Activated T-helper 17 cell treated with anti-CD3 and anti-CD28 coated beads, Interleukin-2, amount 50 U/mL, for 72 hours (primary cell): ENCODE results near the gene CACNA1H. TPM values are rescaled to one million over a fixed set of nuclear protein-coding genes. Genes with fewer than 3 reads are reported as not detected.

ENCODE experiments used
- ATAC-seq: fragments of 150-1000 bp; cut with Tn5 transposase; replicated peaks from 2 replicates; pipeline ENCODE4 v1.10.0; 2021; ENCODE audit warnings: mild to moderate bottlenecking, moderate library complexity
- H3K27ac Mint-ChIP-seq: one replicate; pipeline ENCODE4 v1.8.0; 2022; ENCODE audit warnings: mixed read lengths
- H3K27me3 Mint-ChIP-seq: one replicate; pipeline ENCODE4 v1.8.0; 2022; ENCODE audit warnings: mixed read lengths
- H3K36me3 Mint-ChIP-seq: one replicate; pipeline ENCODE4 v1.8.0; 2022; ENCODE audit warnings: low read depth, mild to moderate bottlenecking, mixed read lengths
- H3K4me1 Mint-ChIP-seq: one replicate; pipeline ENCODE4 v1.8.0; 2022; ENCODE audit warnings: mixed read lengths
- H3K4me3 Mint-ChIP-seq: one replicate; pipeline ENCODE4 v1.8.0; 2022; ENCODE audit warnings: mild to moderate bottlenecking, mixed read lengths
- H3K9me3 Mint-ChIP-seq: one replicate; pipeline ENCODE4 v1.8.0; 2022; ENCODE audit warnings: mixed read lengths
- total RNA-seq, 2 donors: library from RNA; stranded (reverse); gene quantifications; one replicate each; pipeline ENCODE4 v1.2.3, GENCODE V29; 2022

CACNA1H gene
- total RNA-seq, 2 donors from 2014 or later, result 1.4 to 1.9 TPM

- Mint-ChIP-seq H3K36me3 (no peaks in the 10 kb centered on the region), H3K27me3 (no peaks in the 10 kb centered on the region), H3K4me1 (no peaks in the 10 kb centered on the region), H3K9me3 (no peaks in the 10 kb centered on the region), H3K27ac (no peak overlapping the region), H3K4me3 (no peak overlapping the region)
- ATAC-seq, result no peak
These were observed 24.8 kb upstream of the CACNA1H start for GRCh38 chr16:1127971-1128715.

GRCh38 chr16:1129106-1129960, 23.6 kb upstream of the CACNA1H start:
- H3K27me3 Mint-ChIP-seq, result no peaks in the 10 kb centered on the region
- H3K9me3 Mint-ChIP-seq, result no peaks in the 10 kb centered on the region

DNA sequence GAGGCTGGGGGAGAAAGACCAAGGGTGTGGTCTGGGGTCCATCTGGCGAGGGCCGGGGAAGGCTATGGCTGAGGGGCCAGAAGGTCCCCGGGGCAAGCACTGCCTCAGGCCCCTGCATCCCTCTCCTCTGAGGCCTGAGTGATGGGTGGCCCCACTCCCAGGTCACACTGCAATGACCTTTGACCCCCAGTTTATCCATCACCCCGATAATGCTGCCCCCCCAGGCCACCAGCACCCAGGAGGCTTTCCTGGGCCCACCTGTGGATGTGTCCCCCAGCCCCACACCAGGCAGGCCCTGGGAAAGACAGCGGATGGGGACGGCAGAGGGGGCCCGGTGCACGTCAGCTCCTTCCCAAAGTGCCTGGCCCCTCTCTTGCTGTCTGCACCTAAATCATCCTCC, 22.5 kb upstream of the CACNA1H start:
- Mint-ChIP-seq H3K4me1 (no peaks in the 10 kb centered on the region), H3K4me3 (no peak overlapping the region), H3K36me3 (no peaks in the 10 kb centered on the region), H3K27ac (no peak overlapping the region), H3K27me3 (no peaks in the 10 kb centered on the region), H3K9me3 (no peaks in the 10 kb centered on the region)
- no peak for ATAC-seq

More at GRCh38 chr16:1129106-1129960, 23.6 kb upstream of the CACNA1H start:
- Mint-ChIP-seq H3K36me3 (no peaks in the 10 kb centered on the region), H3K27ac (no peak overlapping the region), H3K4me3 (no peak overlapping the region), H3K4me1 (no peaks in the 10 kb centered on the region)
- no peak for ATAC-seq

- H3K36me3 Mint-ChIP-seq, result no peaks in the 10 kb centered on the region
- ATAC-seq, result no peak
- no peaks in the 10 kb centered on the region for H3K9me3 Mint-ChIP-seq
- H3K4me3 Mint-ChIP-seq, result no peak overlapping the region
- H3K4me1 Mint-ChIP-seq, result no peaks in the 10 kb centered on the region
- H3K27me3 Mint-ChIP-seq, result no peaks in the 10 kb centered on the region
- no peak overlapping the region for H3K27ac Mint-ChIP-seq
These were observed 21.4 kb upstream of the CACNA1H start for GRCh38 chr16:1131378-1131994.

DNA sequence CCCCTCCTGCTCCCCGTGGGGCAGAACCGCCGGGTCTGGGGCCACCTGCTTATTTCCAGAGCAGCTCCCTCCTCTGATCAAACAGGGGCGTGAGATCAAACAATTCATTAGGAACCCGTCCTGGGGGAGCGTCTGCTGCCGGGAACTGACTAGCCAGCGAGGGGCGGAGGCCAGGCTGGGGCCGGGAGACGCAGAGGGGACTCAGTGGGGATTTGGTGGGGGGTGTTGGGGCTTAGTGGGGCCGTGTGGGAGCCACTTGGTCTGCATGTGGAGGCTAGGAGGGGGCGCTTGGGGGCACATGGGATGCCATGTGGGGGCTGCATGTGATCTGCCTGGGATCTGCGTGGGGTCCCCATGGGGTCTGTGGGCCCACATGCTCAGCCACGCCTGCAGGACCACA, 20.5 kb upstream of the CACNA1H start:
- Mint-ChIP-seq H3K4me1 (no peaks in the 10 kb centered on the region), H3K27ac (no peak overlapping the region)
- no peak for ATAC-seq

GRCh38 chr16:1133271-1133670, 19.6 kb upstream of the CACNA1H start:
- Mint-ChIP-seq H3K36me3 (no peaks in the 10 kb centered on the region), H3K4me1 (no peaks in the 10 kb centered on the region), H3K9me3 (no peaks in the 10 kb centered on the region), H3K27ac (no peak overlapping the region), H3K4me3 (no peak overlapping the region), H3K27me3 (no peaks in the 10 kb centered on the region)
- no peak for ATAC-seq

More for the DNA sequence above, 20.5 kb upstream of the CACNA1H start:
- no peaks in the 10 kb centered on the region for H3K9me3 Mint-ChIP-seq
- H3K27me3 Mint-ChIP-seq, result no peaks in the 10 kb centered on the region
- H3K4me3 Mint-ChIP-seq, result no peak overlapping the region
- H3K36me3 Mint-ChIP-seq, result no peaks in the 10 kb centered on the region

DNA sequence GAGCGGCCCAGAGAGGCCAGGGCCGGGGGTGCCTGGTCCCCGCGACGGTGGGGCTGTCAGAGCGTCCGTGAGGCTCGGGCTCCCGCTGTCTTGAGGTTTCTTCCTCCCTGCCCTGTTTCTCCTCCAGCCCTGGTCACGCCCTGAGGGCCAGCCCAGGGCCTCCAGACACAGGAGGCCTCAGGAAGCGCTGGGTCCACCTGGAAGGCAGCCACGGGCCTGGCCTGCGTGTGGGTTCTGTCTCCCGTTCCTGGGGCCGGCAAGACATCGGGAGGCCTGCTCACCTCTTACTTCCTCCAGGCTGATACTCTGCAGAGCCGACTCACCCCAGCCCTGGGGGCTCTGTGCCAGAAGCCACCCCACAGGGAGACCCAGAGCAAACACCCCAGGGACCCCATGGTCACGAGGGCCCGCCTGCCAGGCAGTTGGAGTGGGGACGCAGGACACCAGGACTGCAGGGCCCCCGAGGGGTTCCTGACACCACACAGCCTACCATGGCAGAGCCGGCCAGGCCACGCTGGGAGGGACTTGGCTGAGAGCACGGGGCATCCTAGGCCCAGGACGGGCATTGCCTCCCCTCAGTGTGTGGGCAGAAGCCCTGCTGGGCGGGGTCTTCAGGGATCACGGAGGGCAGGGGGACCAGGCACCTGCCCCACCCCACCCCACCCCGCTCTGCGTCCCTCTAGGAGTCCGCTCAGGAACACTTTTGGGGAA, 18.9 kb upstream of the CACNA1H start:
- no peak for ATAC-seq

GRCh38 chr16:1134776-1135458, 18.0 kb upstream of the CACNA1H start:
- Mint-ChIP-seq H3K4me1 (no peaks in the 10 kb centered on the region), H3K4me3 (no peak overlapping the region), H3K27ac (no peak overlapping the region), H3K27me3 (no peaks in the 10 kb centered on the region), H3K9me3 (no peaks in the 10 kb centered on the region), H3K36me3 (no peaks in the 10 kb centered on the region)
- no peak for ATAC-seq

More for the DNA sequence above, 18.9 kb upstream of the CACNA1H start:
- Mint-ChIP-seq H3K9me3 (no peaks in the 10 kb centered on the region), H3K27me3 (no peaks in the 10 kb centered on the region), H3K27ac (no peak overlapping the region), H3K36me3 (no peaks in the 10 kb centered on the region), H3K4me3 (no peak overlapping the region), H3K4me1 (no peaks in the 10 kb centered on the region)

DNA sequence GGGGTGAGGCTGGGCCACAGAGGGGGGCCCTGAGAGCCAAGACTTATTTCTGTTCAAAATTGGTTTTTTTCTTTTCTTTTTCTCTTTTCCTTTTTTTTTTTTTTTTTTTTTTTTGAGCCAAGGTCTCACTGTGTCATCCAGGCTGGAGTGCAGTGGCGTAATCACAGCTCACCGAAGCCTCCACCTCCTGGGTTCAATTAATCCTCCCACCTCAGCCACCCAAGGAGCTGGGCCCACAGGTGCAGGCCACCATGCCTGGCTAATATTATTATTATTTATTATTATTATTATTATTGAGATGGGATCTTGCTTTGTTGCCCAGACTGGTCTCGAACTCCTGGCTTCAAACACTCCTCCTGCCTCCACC, 17.5 kb upstream of the CACNA1H start:
- H3K9me3 Mint-ChIP-seq, result no peaks in the 10 kb centered on the region
- no peaks in the 10 kb centered on the region for H3K27me3 Mint-ChIP-seq
- H3K36me3 Mint-ChIP-seq, result no peaks in the 10 kb centered on the region
- no peak overlapping the region for H3K4me3 Mint-ChIP-seq
- no peak overlapping the region for H3K27ac Mint-ChIP-seq
- H3K4me1 Mint-ChIP-seq, result no peaks in the 10 kb centered on the region
- ATAC-seq, result no peak

- H3K27me3 Mint-ChIP-seq, result no peaks in the 10 kb centered on the region
- no peaks in the 10 kb centered on the region for H3K9me3 Mint-ChIP-seq
- no peak overlapping the region for H3K27ac Mint-ChIP-seq
- no peak for ATAC-seq
- no peaks in the 10 kb centered on the region for H3K4me1 Mint-ChIP-seq
- H3K36me3 Mint-ChIP-seq, result no peaks in the 10 kb centered on the region
- H3K4me3 Mint-ChIP-seq, result no peak overlapping the region
These were observed 15.3 kb upstream of the CACNA1H start for GRCh38 chr16:1137604-1138003.

- H3K27ac Mint-ChIP-seq, result no peak overlapping the region
- H3K36me3 Mint-ChIP-seq, result no peaks in the 10 kb centered on the region
- no peaks in the 10 kb centered on the region for H3K27me3 Mint-ChIP-seq
- H3K4me3 Mint-ChIP-seq, result no peak overlapping the region
- H3K9me3 Mint-ChIP-seq, result no peaks in the 10 kb centered on the region
- ATAC-seq, result no peak
- no peaks in the 10 kb centered on the region for H3K4me1 Mint-ChIP-seq
These were observed 12.2 kb upstream of the CACNA1H start for GRCh38 chr16:1140582-1141162.

GRCh38 chr16:1141191-1141590, 11.7 kb upstream of the CACNA1H start:
- ATAC-seq, result no peak
- Mint-ChIP-seq H3K9me3 (no peaks in the 10 kb centered on the region), H3K4me3 (no peak overlapping the region), H3K27me3 (no peaks in the 10 kb centered on the region), H3K4me1 (no peaks in the 10 kb centered on the region), H3K27ac (no peak overlapping the region), H3K36me3 (no peaks in the 10 kb centered on the region)

DNA sequence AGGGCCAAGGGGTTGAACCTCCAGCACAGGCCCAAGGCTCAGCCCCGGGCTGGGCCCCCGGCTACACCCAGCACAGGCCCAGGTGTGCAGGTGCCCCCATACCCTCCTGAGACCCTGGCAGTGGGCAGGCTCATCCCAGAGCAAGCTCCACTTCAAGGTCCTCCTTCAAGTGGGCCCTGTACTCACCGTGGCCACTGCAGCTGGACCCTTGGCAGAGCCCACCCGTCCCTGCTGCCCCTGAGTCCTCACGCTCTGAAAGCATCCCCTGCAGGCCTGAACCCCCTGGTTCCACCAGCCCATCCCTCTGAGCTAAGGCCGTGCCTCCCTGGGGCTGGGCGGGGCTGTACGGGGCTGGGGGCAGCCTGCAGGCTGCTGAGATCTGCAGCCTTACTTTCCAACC, 11.2 kb upstream of the CACNA1H start:
- no peaks in the 10 kb centered on the region for H3K36me3 Mint-ChIP-seq
- H3K27me3 Mint-ChIP-seq, result no peaks in the 10 kb centered on the region
- no peaks in the 10 kb centered on the region for H3K9me3 Mint-ChIP-seq
- H3K4me3 Mint-ChIP-seq, result no peak overlapping the region
- H3K4me1 Mint-ChIP-seq, result no peaks in the 10 kb centered on the region
- ATAC-seq, result no peak
- no peak overlapping the region for H3K27ac Mint-ChIP-seq

- Mint-ChIP-seq H3K36me3 (no peaks in the 10 kb centered on the region), H3K9me3 (peaks cover 3% of the 10 kb centered on the region), H3K4me1 (no peaks in the 10 kb centered on the region), H3K27ac (no peak overlapping the region), H3K4me3 (no peak overlapping the region), H3K27me3 (no peaks in the 10 kb centered on the region)
- ATAC-seq, result no peak
These were observed 10.0 kb upstream of the CACNA1H start for GRCh38 chr16:1142911-1143310.
